Transverse colon (tissue), 4 donors: ENCODE data around the gene NRP1. TPM values are rescaled to one million over a fixed set of nuclear protein-coding genes. Genes with fewer than 3 reads are reported as not detected.

Source experiments
- DNase-seq: peaks from one replicate; pipeline ENCODE4 v3.0.0-alpha.2; 2019
- H3K27ac ChIP-seq, 4 donors: fragments of 200-600 bp; sonication (generic); 2 replicates each; pipeline ENCODE4 v1.5.1; 2016 to 2018; ENCODE audit warnings: inconsistent platforms in 4 of 4
- H3K27me3 ChIP-seq: fragments of 200-600 bp; sonication (generic); 2 replicates; pipeline ENCODE4 v1.5.1; 2017; ENCODE audit warnings: inconsistent platforms
- H3K36me3 ChIP-seq, 4 donors: fragments of 200-600 bp; sonication (generic); 2 replicates each; pipeline ENCODE4 v1.5.1; 2017 to 2019; ENCODE audit warnings: inconsistent platforms in 4 of 4
- H3K4me1 ChIP-seq, 4 donors: fragments of 200-600 bp; sonication (generic); 2 replicates each; pipeline ENCODE4 v1.5.1; 2017 to 2020; ENCODE audit warnings: inconsistent platforms in 4 of 4
- H3K4me3 ChIP-seq, 4 donors: fragments of 200-600 bp; sonication (generic); 1 replicate in 1 of 4; 2 replicates in 3 of 4; pipeline versions ENCODE4 v1.5.1 to v1.6.1; 2017 to 2019; ENCODE audit warnings: inconsistent platforms in 4 of 4
- H3K9me3 ChIP-seq, 2 donors: fragments of 200-600 bp; sonication (generic); 2 replicates each; pipeline ENCODE4 v1.5.1; 2017 to 2019; ENCODE audit warnings: inconsistent platforms in 2 of 2
- CTCF ChIP-seq, 5 experiments: fragments of 200-600 bp in 3 of 5; fragments of 450-650 bp in 2 of 5; sonication (generic) in 3 of 5; IDR thresholded peaks; 1 replicate in 2 of 5; 2 replicates in 3 of 5; pipeline ENCODE4 v1.5.1; 2016 to 2017; ENCODE audit warnings: antibody characterized with exemption in 5 of 5, inconsistent platforms in 3 of 5, mild to moderate bottlenecking in 2 of 5, moderate library complexity in 1 of 5
- EP300 ChIP-seq: sonication (generic); formaldehyde crosslinking; IDR thresholded peaks from one replicate; pipeline ENCODE4 v1.6.1; 2017; ENCODE audit warnings: antibody characterized with exemption, low read depth
- POLR2A ChIP-seq: fragments of 450-650 bp; IDR thresholded peaks from one replicate; pipeline ENCODE4 v1.6.1; 2016; ENCODE audit warnings: antibody characterized with exemption, mild to moderate bottlenecking, moderate library complexity
- POLR2AphosphoS5 ChIP-seq, 3 donors: sonication (generic); formaldehyde crosslinking; IDR thresholded peaks; one replicate each; pipeline ENCODE4 v1.6.1; 2016; ENCODE audit warnings: antibody characterized with exemption in 3 of 3
- WGBS, 2 donors: methylation state at CpG; one replicate each; pipeline ENCODE4 v1.1.5; 2018; ENCODE audit warnings: low coverage in 1 of 2; 5-methylcytosine and 5-hydroxymethylcytosine counted together
- in situ Hi-C, 4 donors: fragments of 200-750 bp; cut with MboI; loops; one replicate each; pipeline versions ENCODE4 v1.15.0 to v1.15.1; 2017; ENCODE audit warnings: low sequenced_read_pairs in 3 of 4, low pct_ligation_motif_present in 1 of 4, low pct_unique_long_range_greater_than_20kb in 1 of 4
- intact Hi-C: fragments of 100-400 bp; cut with DNase I; formaldehyde crosslinking; loops from one replicate; pipeline ENCODE4 v1.15.1; 2023; ENCODE audit warnings: low total_unique reads
- total RNA-seq, 4 donors: library from RNA; depleted of rRNA; stranded (reverse); fragments of >200 nt; gene quantifications; one replicate each; pipeline ENCODE4 v1.1.0, GENCODE V29; 2016

Gene NRP1
- total RNA-seq, 4 donors from 2014 or later, result 14.1 to 35.5 (median 19.5) TPM

GRCh38 chr10:33183655-33184054 lies 150.8 kb downstream of the NRP1 start:
- in situ Hi-C loops (loop anchor here in 3 of 4 donors (25.0 kb wide), 1 partner anchor 1454 kb away; no protein-coding TSS in a partner anchor), intact Hi-C loops (no loop called here)
- no peaks in the 10 kb centered on the region for H3K9me3 ChIP-seq
- no peaks in the 10 kb centered on the region for H3K4me1 ChIP-seq
- 58 to 71% methylated on average over 1 of the region's 1 CpG for WGBS, 2 donors
- no peak for TF ChIP-seq POLR2AphosphoS5 (IDR thresholded peaks at IDR 0.05)
- no peak for TF ChIP-seq EP300
- no peak for TF ChIP-seq CTCF (IDR thresholded peaks at IDR 0.05)
- no peak for TF ChIP-seq POLR2A
- no peaks in the 10 kb centered on the region for H3K36me3 ChIP-seq
- H3K27ac ChIP-seq, result no peak overlapping the region
- no peak for DNase-seq
- H3K27me3 ChIP-seq, result no peaks in the 10 kb centered on the region
- H3K4me3 ChIP-seq, result no peak overlapping the region

- no peaks in the 10 kb centered on the region for H3K36me3 ChIP-seq
- no peak for TF ChIP-seq POLR2A
- no peak for TF ChIP-seq CTCF (IDR thresholded peaks at IDR 0.05)
- no peak for TF ChIP-seq EP300
- no peak for TF ChIP-seq POLR2AphosphoS5 (IDR thresholded peaks at IDR 0.05)
- in situ Hi-C loops, result loop anchor here in 3 of 4 donors (25.0 kb wide), 1 partner anchor 1456 kb away; no protein-coding TSS in a partner anchor
- H3K9me3 ChIP-seq, result no peaks in the 10 kb centered on the region
- no peak overlapping the region for H3K4me3 ChIP-seq
- intact Hi-C loops, result no loop called here
- WGBS, 2 donors, result 76 to 85% methylated on average over 3 of the region's 3 CpGs
- H3K4me1 ChIP-seq, result no peaks in the 10 kb centered on the region
- DNase-seq, result no peak
- H3K27me3 ChIP-seq, result no peaks in the 10 kb centered on the region
- no peak overlapping the region for H3K27ac ChIP-seq
Measured at GRCh38 chr10:33180921-33181320, 153.5 kb downstream of the NRP1 start.

GRCh38 chr10:33180390-33180789 lies 154.1 kb downstream of the NRP1 start:
- DNase-seq, result no peak
- no peak for TF ChIP-seq POLR2AphosphoS5 (IDR thresholded peaks at IDR 0.05)
- TF ChIP-seq EP300, result no peak
- TF ChIP-seq CTCF (IDR thresholded peaks at IDR 0.05), result no peak
- no peak for TF ChIP-seq POLR2A
- H3K27me3 ChIP-seq, result no peaks in the 10 kb centered on the region
- no peak overlapping the region for H3K4me3 ChIP-seq
- 83 to 86% methylated on average over 4 to 5 of the region's 5 CpGs for WGBS, 2 donors
- H3K36me3 ChIP-seq, result no peaks in the 10 kb centered on the region
- intact Hi-C loops, result no loop called here
- no peaks in the 10 kb centered on the region for H3K4me1 ChIP-seq
- no peak overlapping the region for H3K27ac ChIP-seq
- no peaks in the 10 kb centered on the region for H3K9me3 ChIP-seq
- in situ Hi-C loops, result loop anchor here in 3 of 4 donors (25.0 kb wide), 1 partner anchor 1457 kb away; no protein-coding TSS in a partner anchor

- intact Hi-C loops (no loop called here), in situ Hi-C loops (loop anchor here in 3 of 4 donors (25.0 kb wide), 1 partner anchor 1458 kb away; no protein-coding TSS in a partner anchor)
- H3K4me3 ChIP-seq, result no peak overlapping the region
- no peaks in the 10 kb centered on the region for H3K36me3 ChIP-seq
- 54 to 69% methylated on average over 4 to 8 of the region's 8 CpGs for WGBS, 2 donors
- H3K27me3 ChIP-seq, result no peaks in the 10 kb centered on the region
- no peaks in the 10 kb centered on the region for H3K4me1 ChIP-seq
- DNase-seq, result no peak
- TF ChIP-seq POLR2A, result no peak
- TF ChIP-seq EP300, result no peak
- no peak for TF ChIP-seq POLR2AphosphoS5 (IDR thresholded peaks at IDR 0.05)
- no peak for TF ChIP-seq CTCF (IDR thresholded peaks at IDR 0.05)
- no peak overlapping the region for H3K27ac ChIP-seq
- H3K9me3 ChIP-seq, result no peaks in the 10 kb centered on the region
Measured at GRCh38 chr10:33179067-33179466, 155.4 kb downstream of the NRP1 start.
